GM12875 (cell line): ENCODE data around the gene NUS1.
"Not testable (repeated sequence)": the region's sequence is repeated elsewhere in the genome, so short reads cannot be mapped to it uniquely, and the experiment has no call there.

ENCODE experiments used
- H3K4me3 ChIP-seq: one replicate; pipeline ENCODE4 v1.5.1; 2011; ENCODE audit warnings: low read depth, low read length, control low read depth
- TF ChIP-seq, protein P1 (sequence below): IDR thresholded peaks from 2 replicates; pipeline ENCODE4 v1.5.1; 2011; ENCODE audit warnings: low read depth, mild to moderate bottlenecking, control low read depth, inconsistent platforms, low read length, moderate library complexity, borderline replicate concordance; ENCODE audit not compliant: insufficient read depth

The NUS1 gene

DNA sequence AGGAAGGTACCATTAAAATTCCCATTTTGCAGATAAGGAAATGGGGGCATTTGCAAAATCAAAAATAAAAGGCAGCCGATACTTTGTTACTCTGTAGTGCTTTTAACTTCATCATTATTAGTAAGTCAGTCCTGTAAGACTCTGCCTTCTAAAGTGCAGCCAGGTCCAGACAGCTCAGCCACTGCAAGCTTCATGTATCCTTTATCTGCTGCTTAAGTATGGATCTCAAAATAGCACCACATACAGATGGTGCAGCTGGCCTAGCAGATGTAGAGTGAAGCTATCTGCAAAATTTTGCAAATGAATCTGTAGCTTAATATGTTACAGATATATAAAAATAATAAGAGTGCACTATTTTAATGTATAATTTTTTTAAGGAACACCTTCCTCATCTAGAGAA, 53.4 kb downstream of the NUS1 start:
- no peak overlapping the region for H3K4me3 ChIP-seq
- TF ChIP-seq, protein P1, sequence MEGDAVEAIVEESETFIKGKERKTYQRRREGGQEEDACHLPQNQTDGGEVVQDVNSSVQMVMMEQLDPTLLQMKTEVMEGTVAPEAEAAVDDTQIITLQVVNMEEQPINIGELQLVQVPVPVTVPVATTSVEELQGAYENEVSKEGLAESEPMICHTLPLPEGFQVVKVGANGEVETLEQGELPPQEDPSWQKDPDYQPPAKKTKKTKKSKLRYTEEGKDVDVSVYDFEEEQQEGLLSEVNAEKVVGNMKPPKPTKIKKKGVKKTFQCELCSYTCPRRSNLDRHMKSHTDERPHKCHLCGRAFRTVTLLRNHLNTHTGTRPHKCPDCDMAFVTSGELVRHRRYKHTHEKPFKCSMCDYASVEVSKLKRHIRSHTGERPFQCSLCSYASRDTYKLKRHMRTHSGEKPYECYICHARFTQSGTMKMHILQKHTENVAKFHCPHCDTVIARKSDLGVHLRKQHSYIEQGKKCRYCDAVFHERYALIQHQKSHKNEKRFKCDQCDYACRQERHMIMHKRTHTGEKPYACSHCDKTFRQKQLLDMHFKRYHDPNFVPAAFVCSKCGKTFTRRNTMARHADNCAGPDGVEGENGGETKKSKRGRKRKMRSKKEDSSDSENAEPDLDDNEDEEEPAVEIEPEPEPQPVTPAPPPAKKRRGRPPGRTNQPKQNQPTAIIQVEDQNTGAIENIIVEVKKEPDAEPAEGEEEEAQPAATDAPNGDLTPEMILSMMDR, result no peak

DNA sequence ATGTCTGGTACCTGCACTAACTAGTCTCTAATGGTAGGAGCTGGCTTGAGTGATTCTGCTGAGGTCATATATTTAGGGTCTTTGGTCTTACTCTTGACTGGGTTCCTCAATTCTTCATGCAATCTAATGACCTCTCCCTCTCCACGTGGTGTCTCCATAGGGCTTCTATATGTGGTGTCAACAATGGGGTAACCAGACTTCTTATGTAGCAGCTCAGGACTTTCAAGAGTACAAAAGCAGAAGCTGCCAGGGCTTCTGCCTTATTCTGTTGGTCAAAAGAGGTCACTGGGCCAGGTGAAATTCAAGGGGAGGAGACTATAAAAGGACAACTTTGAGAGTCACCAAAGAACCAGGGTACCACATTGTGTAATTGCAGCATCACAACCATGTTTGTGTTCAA, 54.3 kb downstream of the NUS1 start:
- TF ChIP-seq, protein P1, result no peak
- no peak overlapping the region for H3K4me3 ChIP-seq

DNA sequence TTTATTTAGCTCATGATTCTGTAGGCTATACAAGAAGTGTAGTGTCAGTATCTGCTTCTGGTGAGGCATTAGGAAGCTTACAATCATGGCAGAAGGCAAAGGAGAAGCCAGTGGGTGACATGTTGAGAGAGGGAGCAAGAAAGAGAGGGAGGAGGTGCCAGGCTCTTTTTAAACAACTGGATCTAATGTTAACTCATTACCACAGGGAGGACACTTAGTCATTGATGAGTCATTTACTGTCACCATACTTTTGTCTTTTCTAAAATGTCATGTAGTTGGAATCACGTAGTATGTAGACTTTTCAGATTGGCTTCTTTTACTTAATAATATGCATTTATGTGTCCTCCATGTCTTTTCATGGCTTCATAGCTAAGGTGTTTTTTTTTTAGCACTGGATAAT, 58.1 kb downstream of the NUS1 start:
- no peak overlapping the region for H3K4me3 ChIP-seq
- TF ChIP-seq, protein P1, result no peak

DNA sequence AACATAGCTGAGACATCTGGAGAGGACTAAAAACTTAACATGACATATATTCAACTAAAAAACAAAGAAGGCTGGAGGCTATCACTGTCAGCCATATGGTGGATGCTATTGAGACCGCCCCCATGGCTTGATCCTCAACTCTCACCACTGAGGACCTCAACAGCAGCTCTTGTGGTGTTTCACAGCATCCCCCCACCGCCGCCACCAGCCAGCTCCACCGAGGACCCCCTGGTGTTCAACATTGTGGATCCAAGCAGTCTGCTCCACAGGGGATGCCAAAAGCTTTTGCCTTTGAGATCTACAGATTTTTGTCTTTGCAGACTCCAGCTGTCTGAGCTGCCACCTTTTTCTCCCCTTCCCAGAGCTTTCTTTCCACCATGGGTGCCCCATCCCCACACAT, 64.6 kb downstream of the NUS1 start:
- no peak overlapping the region for H3K4me3 ChIP-seq
- TF ChIP-seq, protein P1, result no peak

- H3K4me3 ChIP-seq, result no peak overlapping the region
Measured at GRCh38 chr6:117740605-117741004, 65.3 kb downstream of the NUS1 start.

GRCh38 chr6:117750675-117751074, 75.4 kb downstream of the NUS1 start:
- H3K4me3 ChIP-seq, result not testable (repeated sequence)

More at GRCh38 chr6:117740605-117741004, 65.3 kb downstream of the NUS1 start:
- TF ChIP-seq, protein P1, result no peak
